ENCODE results near the gene WIPI1. TPM values are rescaled to one million over a fixed set of nuclear protein-coding genes. Genes with fewer than 3 reads are reported as not detected.

Gene WIPI1
- total and polyA plus RNA-seq, 2 of the 13 experiments (the other 11 are each of a cell fraction or from before 2014, with no cell fraction given) = 29.4 to 141 TPM

DNA sequence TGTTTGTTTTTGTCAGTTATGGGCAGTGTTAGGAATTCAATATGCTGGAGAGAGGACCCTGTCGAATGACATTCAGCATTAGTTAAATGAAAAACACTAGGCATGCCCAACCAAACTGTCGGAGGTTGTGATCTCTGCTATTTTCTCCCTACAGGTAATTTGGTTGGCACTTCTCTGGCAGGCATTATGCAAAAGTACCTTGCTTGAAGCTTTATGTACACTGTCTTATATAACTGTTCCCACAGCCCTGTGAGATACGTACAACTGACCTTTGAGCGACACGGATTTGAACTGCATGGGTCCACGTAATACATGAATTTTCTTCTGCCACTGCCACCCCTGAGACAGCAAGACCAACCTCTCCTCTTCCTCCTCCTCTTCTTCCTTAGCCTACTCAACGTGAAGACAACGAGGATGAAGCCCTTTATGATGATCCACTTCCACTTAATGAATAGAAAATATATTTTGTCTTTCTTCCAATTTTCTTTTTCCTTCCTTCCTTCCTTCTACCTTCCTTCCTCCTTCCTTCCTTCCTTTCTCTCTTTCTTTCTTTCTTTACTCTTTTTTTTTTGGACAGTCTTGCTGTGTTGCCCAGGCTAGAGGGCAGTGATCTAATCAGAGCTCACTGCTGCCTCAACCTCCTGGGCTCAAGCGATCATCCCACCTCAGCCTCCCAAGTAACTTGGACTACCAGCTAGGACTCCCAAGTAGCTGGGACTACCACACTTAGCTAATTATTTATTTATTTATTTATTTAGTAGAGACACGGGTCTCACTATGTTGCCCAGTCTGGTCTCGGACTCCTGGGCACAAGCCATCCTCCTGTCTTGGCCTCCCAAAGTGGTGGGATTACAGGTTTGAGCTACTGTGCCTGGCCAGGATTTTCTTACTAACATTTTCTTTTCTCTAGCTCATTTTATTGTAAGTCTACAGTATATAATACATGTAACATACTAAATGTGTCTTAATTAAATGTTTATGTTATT lies 77.3 kb downstream of the WIPI1 start (continued):
- TF ChIP-seq ZNF589 (CRISPR knock-in tag; conservative IDR thresholded peaks at IDR 0.05) (no peak), ZZZ3 (CRISPR knock-in tag; IDR thresholded peaks at IDR 0.05; ENCODE audit: borderline replicate concordance) (peak; percentile 68; the same call in 1 of the 2 replicates), MIER2 (CRISPR knock-in tag; IDR thresholded peaks at IDR 0.05) (no peak), RXRB (CRISPR knock-in tag; IDR thresholded peaks at IDR 0.05; ENCODE audit: borderline replicate concordance) (peak; percentile 95), HDAC2 (CRISPR knock-in tag; IDR thresholded peaks at IDR 0.05) (peak; percentile 79), GPN1 (CRISPR knock-in tag; IDR thresholded peaks at IDR 0.05; ENCODE audit: borderline replicate concordance) (no peak), TBL1XR1 (IDR thresholded peaks at IDR 0.05; ENCODE audit: borderline replicate concordance, low read length, partially characterized antibody) (peak; percentile 69), ZSCAN21 (CRISPR knock-in tag; IDR thresholded peaks at IDR 0.05; ENCODE audit: borderline replicate concordance) (peak; percentile 38; the same call in 1 of the 2 replicates), ZNF251 (CRISPR knock-in tag; IDR thresholded peaks at IDR 0.05) (no peak), TRIM24 (CRISPR knock-in tag; IDR thresholded peaks at IDR 0.05) (no peak), ZSCAN29 (CRISPR knock-in tag; conservative IDR thresholded peaks at IDR 0.05) (0 out of 2 replicates have a peak, but pooled peaks have one; percentile 29), PHF21A (CRISPR knock-in tag; IDR thresholded peaks at IDR 0.05) (0 out of 2 replicates have a peak, but pooled peaks have one; percentile 18), ZC3H4 (CRISPR knock-in tag; IDR thresholded peaks at IDR 0.05; ENCODE audit: borderline replicate concordance) (0 out of 2 replicates have a peak, but pooled peaks have one; percentile 42), SKI (IDR thresholded peaks at IDR 0.05; ENCODE audit: partially characterized antibody) (no peak), SAP130 (CRISPR knock-in tag; IDR thresholded peaks at IDR 0.05; ENCODE audit: low read depth) (peak; percentile 71), ZNF383 (CRISPR knock-in tag; IDR thresholded peaks at IDR 0.05; ENCODE audit: borderline replicate concordance) (no peak), MYNN (CRISPR knock-in tag; IDR thresholded peaks at IDR 0.05; ENCODE audit: low read depth) (no peak), FOXK1 (CRISPR knock-in tag; IDR thresholded peaks at IDR 0.05; ENCODE audit: borderline replicate concordance, low read depth) (peak; percentile 79; the same call in 1 of the 2 replicates), DMAP1 (CRISPR knock-in tag; IDR thresholded peaks at IDR 0.05) (peak; percentile 58; the same call in 1 of the 2 replicates)
- TF ChIP-seq, protein P1, sequence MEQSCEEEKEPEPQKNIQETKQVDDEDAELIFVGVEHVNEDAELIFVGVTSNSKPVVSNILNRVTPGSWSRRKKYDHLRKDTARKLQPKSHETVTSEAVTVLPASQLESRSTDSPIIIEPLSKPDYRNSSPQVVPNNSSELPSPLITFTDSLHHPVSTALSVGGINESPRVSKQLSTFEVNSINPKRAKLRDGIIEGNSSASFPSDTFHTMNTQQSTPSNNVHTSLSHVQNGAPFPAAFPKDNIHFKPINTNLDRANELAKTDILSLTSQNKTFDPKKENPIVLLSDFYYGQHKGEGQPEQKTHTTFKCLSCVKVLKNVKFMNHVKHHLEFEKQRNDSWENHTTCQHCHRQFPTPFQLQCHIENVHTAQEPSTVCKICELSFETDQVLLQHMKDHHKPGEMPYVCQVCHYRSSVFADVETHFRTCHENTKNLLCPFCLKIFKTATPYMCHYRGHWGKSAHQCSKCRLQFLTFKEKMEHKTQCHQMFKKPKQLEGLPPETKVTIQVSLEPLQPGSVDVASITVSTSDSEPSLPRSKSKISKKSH (CRISPR knock-in tag; IDR thresholded peaks at IDR 0.05; ENCODE audit: borderline replicate concordance) = no peak
- TF ChIP-seq, protein P2, sequence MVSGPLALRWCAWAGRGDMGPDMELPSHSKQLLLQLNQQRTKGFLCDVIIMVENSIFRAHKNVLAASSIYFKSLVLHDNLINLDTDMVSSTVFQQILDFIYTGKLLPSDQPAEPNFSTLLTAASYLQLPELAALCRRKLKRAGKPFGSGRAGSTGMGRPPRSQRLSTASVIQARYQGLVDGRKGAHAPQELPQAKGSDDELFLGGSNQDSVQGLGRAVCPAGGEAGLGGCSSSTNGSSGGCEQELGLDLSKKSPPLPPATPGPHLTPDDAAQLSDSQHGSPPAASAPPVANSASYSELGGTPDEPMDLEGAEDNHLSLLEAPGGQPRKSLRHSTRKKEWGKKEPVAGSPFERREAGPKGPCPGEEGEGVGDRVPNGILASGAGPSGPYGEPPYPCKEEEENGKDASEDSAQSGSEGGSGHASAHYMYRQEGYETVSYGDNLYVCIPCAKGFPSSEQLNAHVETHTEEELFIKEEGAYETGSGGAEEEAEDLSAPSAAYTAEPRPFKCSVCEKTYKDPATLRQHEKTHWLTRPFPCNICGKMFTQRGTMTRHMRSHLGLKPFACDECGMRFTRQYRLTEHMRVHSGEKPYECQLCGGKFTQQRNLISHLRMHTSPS (CRISPR knock-in tag; IDR thresholded peaks at IDR 0.05; ENCODE audit: low read depth) = no peak; the same call in 1 of the 2 replicates
- TF ChIP-seq, protein P3, sequence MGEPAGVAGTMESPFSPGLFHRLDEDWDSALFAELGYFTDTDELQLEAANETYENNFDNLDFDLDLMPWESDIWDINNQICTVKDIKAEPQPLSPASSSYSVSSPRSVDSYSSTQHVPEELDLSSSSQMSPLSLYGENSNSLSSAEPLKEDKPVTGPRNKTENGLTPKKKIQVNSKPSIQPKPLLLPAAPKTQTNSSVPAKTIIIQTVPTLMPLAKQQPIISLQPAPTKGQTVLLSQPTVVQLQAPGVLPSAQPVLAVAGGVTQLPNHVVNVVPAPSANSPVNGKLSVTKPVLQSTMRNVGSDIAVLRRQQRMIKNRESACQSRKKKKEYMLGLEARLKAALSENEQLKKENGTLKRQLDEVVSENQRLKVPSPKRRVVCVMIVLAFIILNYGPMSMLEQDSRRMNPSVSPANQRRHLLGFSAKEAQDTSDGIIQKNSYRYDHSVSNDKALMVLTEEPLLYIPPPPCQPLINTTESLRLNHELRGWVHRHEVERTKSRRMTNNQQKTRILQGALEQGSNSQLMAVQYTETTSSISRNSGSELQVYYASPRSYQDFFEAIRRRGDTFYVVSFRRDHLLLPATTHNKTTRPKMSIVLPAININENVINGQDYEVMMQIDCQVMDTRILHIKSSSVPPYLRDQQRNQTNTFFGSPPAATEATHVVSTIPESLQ (CRISPR knock-in tag; conservative IDR thresholded peaks at IDR 0.05) = 0 out of 2 replicates have a peak, but pooled peaks have one; percentile 57
- TF ChIP-seq, protein P4, sequence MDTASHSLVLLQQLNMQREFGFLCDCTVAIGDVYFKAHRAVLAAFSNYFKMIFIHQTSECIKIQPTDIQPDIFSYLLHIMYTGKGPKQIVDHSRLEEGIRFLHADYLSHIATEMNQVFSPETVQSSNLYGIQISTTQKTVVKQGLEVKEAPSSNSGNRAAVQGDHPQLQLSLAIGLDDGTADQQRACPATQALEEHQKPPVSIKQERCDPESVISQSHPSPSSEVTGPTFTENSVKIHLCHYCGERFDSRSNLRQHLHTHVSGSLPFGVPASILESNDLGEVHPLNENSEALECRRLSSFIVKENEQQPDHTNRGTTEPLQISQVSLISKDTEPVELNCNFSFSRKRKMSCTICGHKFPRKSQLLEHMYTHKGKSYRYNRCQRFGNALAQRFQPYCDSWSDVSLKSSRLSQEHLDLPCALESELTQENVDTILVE (CRISPR knock-in tag; IDR thresholded peaks at IDR 0.05) = peak; percentile 74; the same call in 1 of the 2 replicates

All from HepG2 (cell line).